ENCODE results near the gene PEX5L.

- TF ChIP-seq CTCF (IDR thresholded peaks at IDR 0.05) (no peak), POLR2A (IDR thresholded peaks at IDR 0.05) (no peak)
These were observed 75.5 kb downstream of the PEX5L start for GRCh38 chr3:179961071-179961702.

All from adrenal gland (tissue), 5 donors.